H1 (cell line): ENCODE data around the gene POU3F2.

Experiments used
- CTCF ChIP-seq, 3 experiments: IDR thresholded peaks; 1 replicate in 2 of 3; 2 replicates in 1 of 3; pipeline versions ENCODE4 v1.5.1 to v1.6.1; 2011; ENCODE audit warnings: low read length in 3 of 3, mild to moderate bottlenecking in 3 of 3, inconsistent platforms in 2 of 3, low read depth in 1 of 3, moderate library complexity in 1 of 3; ENCODE audit not compliant: insufficient read depth in 1 of 3; ENCODE audit errors: control extremely low read depth in 1 of 3
- JUND ChIP-seq: IDR thresholded peaks from 2 replicates; pipeline ENCODE4 v1.6.1; 2011; ENCODE audit warnings: mild to moderate bottlenecking, improper control_type of control experiment, low read length
- ZNF274 ChIP-seq: IDR thresholded peaks from 2 replicates; pipeline ENCODE4 v1.7.0; 2012; ENCODE audit warnings: low read length, borderline replicate concordance; ENCODE audit errors: extremely low read depth

- TF ChIP-seq ZNF274 (no peak), CTCF (IDR thresholded peaks at IDR 0.05; ENCODE audit: control extremely low read depth in 1 of 3, insufficient read depth in 1 of 3, low read depth in 1 of 3, low read length in 3 of 3) (no peak), JUND (no peak)
These were observed 22.2 kb upstream of the POU3F2 start for GRCh38 chr6:98812220-98812619.
